DOHH2 (cell line): ENCODE measurements around the gene ALG9.

Experiments used
- CTCF ChIP-seq: fragments of 200-600 bp; sonication (generic); IDR thresholded peaks from one replicate; pipeline ENCODE4 v1.5.1; 2014; ENCODE audit warnings: antibody characterized with exemption, mild to moderate bottlenecking, low read depth, low read length; ENCODE audit not compliant: poor library complexity, severe bottlenecking
- EZH2phosphoT487 ChIP-seq: fragments of 200-600 bp; sonication (generic); IDR thresholded peaks from 2 replicates; pipeline ENCODE4 v1.6.1; 2017; ENCODE audit warnings: borderline replicate concordance, mild to moderate bottlenecking, antibody characterized with exemption, low read length, moderate library complexity, mixed read lengths

- TF ChIP-seq EZH2phosphoT487, result no peak
- no peak for TF ChIP-seq CTCF
These were observed 111.5 kb downstream of the ALG9 start for GRCh38 chr11:111759778-111760407.
